Glomerular visceral epithelial cell (primary cell): ENCODE data around the gene DBET.
A peak's percentile ranks its signal among the peaks of the same experiment; 100 is the strongest.
"Not testable (repeated sequence)": the region's sequence is repeated elsewhere in the genome, so short reads cannot be mapped to it uniquely, and the experiment has no call there.

Source experiments
- DNase-seq: peaks from one replicate; pipeline ENCODE4 v3.0.0-alpha.2; 2016; ENCODE audit errors: extremely low spot score

Gene DBET

GRCh38 chr4:190064342-190064741, at the start of gene DBET:
DBET (plus strand) TSS chr4:190064502.
- DNase-seq = not testable (repeated sequence)

GRCh38 chr4:190014771-190015537, 49.3 kb upstream of the DBET start:
- no peak for DNase-seq

- DNase-seq = no peak
These were observed 48.5 kb upstream of the DBET start for GRCh38 chr4:190015538-190016368.

- DNase-seq = no peak
These were observed 47.7 kb upstream of the DBET start for GRCh38 chr4:190016369-190017289.

- no peak for DNase-seq
These were observed 46.7 kb upstream of the DBET start for GRCh38 chr4:190017357-190018200.

- no peak for DNase-seq
These were observed 45.9 kb upstream of the DBET start for GRCh38 chr4:190018201-190018920.

- no peak for DNase-seq
These were observed 45.1 kb upstream of the DBET start for GRCh38 chr4:190019023-190019858.

GRCh38 chr4:190019859-190020463, 44.3 kb upstream of the DBET start:
- DNase-seq = not testable (repeated sequence)

- DNase-seq = peak; percentile 74
These were observed 43.2 kb upstream of the DBET start for GRCh38 chr4:190020790-190021717.

GRCh38 chr4:190021973-190022372, 42.3 kb upstream of the DBET start:
- DNase-seq = not testable (repeated sequence)

- not testable (repeated sequence) for DNase-seq
These were observed 41.6 kb upstream of the DBET start for GRCh38 chr4:190022614-190023281.

GRCh38 chr4:190027156-190027555, 37.1 kb upstream of the DBET start, which contains the start of gene FRG2:
FRG2 (minus strand) TSS chr4:190027256; CDS start chr4:190027204, 52 bp downstream.
- DNase-seq = not testable (repeated sequence)

GRCh38 chr4:190031264-190031663, 33.0 kb upstream of the DBET start:
- not testable (repeated sequence) for DNase-seq

- DNase-seq = not testable (repeated sequence)
These were observed 26.5 kb upstream of the DBET start for GRCh38 chr4:190037704-190038388.

GRCh38 chr4:190040873-190041272, 23.4 kb upstream of the DBET start:
- not testable (repeated sequence) for DNase-seq

- not testable (repeated sequence) for DNase-seq
These were observed 16.7 kb upstream of the DBET start for GRCh38 chr4:190047627-190048026.
